Measurements from ENCODE around the gene PCDH8.

- TF ChIP-seq EZH2phosphoT487 (IDR thresholded peaks at IDR 0.05; ENCODE audit: insufficient read depth, low read depth) (no peak), EZH2 (IDR thresholded peaks at IDR 0.05; ENCODE audit: insufficient read depth, poor library complexity, severe bottlenecking) (no peak)
Observed at GRCh38 chr13:52851137-52851962, 2.9 kb upstream of the PCDH8 start.

Data from GM23248 (cell line).